Activated T-helper 2 cell treated with anti-CD3 and anti-CD28 coated beads, Interferon-gamma antibody, Interleukin-2, Interleukin-4, amounts not matched to agents 10 μg/mL and 5 μg/mL and 100 μg/mL, durations not matched to agents 14 hours and 24 hours and 36 hours (primary cell): ENCODE data around the gene NOP56. TPM values are rescaled to one million over a fixed set of nuclear protein-coding genes. Genes with fewer than 3 reads are reported as not detected.
A peak's percentile ranks its signal among the peaks of the same experiment; 100 is the strongest.

Source experiments
- DNase-seq: peaks from one replicate; pipeline ENCODE4 v3.0.0; 2021; ENCODE audit warnings: low spot score
- H3K27ac Mint-ChIP-seq: one replicate; pipeline ENCODE4 v1.8.0; 2021; ENCODE audit warnings: mixed read lengths
- H3K27me3 Mint-ChIP-seq: one replicate; pipeline ENCODE4 v1.8.0; 2021; ENCODE audit warnings: low read depth, mixed read lengths
- H3K36me3 Mint-ChIP-seq: one replicate; pipeline ENCODE4 v1.8.0; 2021; ENCODE audit warnings: low read depth, mixed read lengths
- H3K4me1 Mint-ChIP-seq: one replicate; pipeline ENCODE4 v1.8.0; 2021; ENCODE audit warnings: low read depth, mixed read lengths
- H3K4me3 Mint-ChIP-seq: one replicate; pipeline ENCODE4 v1.8.0; 2021; ENCODE audit warnings: low read depth, mild to moderate bottlenecking, moderate library complexity, mixed read lengths
- H3K9me3 Mint-ChIP-seq: one replicate; pipeline ENCODE4 v1.8.0; 2021; ENCODE audit warnings: mixed read lengths
- intact Hi-C: fragments of 100-400 bp; cut with micrococcal nuclease; formaldehyde crosslinking; loops from one replicate; pipeline ENCODE4 v1.15.1; 2023
- total RNA-seq: library from RNA; stranded (reverse); gene quantifications from 2 replicates; pipeline ENCODE4 v1.2.3, GENCODE V29; 2022

The NOP56 gene, protein sequence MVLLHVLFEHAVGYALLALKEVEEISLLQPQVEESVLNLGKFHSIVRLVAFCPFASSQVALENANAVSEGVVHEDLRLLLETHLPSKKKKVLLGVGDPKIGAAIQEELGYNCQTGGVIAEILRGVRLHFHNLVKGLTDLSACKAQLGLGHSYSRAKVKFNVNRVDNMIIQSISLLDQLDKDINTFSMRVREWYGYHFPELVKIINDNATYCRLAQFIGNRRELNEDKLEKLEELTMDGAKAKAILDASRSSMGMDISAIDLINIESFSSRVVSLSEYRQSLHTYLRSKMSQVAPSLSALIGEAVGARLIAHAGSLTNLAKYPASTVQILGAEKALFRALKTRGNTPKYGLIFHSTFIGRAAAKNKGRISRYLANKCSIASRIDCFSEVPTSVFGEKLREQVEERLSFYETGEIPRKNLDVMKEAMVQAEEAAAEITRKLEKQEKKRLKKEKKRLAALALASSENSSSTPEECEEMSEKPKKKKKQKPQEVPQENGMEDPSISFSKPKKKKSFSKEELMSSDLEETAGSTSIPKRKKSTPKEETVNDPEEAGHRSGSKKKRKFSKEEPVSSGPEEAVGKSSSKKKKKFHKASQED
- total RNA-seq = 693 and 705 TPM in 2 replicates

DNA sequence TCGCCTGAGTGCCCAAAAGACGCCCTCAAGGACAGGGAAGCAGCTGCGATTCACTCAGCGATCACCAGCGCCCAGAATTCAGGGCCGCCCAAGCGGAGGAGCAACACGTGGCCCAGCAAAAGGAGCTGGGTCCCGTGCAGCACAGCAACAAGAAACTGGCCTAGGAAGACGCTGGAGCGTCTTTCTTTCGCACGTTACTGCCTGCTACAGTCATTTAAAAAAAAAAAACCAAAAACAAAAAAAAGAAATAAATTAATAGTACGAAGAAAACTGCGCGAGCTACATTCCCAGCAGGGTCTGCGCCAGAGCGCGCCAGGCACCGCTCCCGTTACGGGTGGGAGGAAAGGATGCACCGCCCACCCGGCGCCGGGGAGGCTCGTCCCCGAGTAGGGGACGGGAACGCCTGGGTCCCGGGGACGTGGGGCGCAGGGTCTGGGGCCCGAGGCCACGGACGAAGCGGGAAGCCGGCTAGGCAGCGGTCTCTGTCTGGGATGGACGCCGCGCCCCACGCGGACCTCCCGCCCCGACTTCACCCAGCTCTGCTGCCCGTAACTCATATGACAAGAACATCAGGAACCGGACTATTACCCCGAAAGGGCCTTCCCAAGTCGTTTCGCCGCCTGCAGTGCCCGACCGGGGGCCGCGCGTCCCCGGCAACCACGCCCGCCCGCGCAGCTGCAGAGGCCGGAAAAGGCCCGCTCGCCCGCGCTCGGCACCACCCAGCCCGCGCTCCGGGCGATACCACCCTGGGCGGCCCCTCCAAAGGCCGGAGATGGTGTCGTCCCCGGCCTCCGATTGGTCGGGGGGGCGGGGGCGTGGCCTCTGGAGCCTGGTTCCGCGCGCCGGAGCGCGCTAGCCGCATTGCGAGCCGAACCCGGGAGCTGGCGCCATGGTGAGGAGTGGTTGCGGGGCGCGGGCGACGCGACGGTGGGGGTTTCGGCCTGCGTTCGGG lies at the start of gene NOP56:
TSS of gene NOP56 (plus strand) at position 861 of the 952 bp plus-strand sequence. CDS start at position 890, 29 bp downstream.
- DNase-seq = peak; percentile 92
- H3K4me3 Mint-ChIP-seq = peak within 1 kb of the TSS; percentile 89
- peaks cover 30% of the 10 kb centered on the region for H3K4me1 Mint-ChIP-seq
- no peaks in the 10 kb centered on the region for H3K9me3 Mint-ChIP-seq
- peak within 1 kb of the TSS; percentile 87 for H3K27ac Mint-ChIP-seq
- intact Hi-C loops = loop anchor here (1.0 to 5.0 kb wide), 3 partner anchors 12 to 180 kb away; partner anchors contain the start of genes IDH3B and SNRPB
- no peaks in the 10 kb centered on the region for H3K27me3 Mint-ChIP-seq
- H3K36me3 Mint-ChIP-seq = peaks cover 49% of the 10 kb centered on the region

DNA sequence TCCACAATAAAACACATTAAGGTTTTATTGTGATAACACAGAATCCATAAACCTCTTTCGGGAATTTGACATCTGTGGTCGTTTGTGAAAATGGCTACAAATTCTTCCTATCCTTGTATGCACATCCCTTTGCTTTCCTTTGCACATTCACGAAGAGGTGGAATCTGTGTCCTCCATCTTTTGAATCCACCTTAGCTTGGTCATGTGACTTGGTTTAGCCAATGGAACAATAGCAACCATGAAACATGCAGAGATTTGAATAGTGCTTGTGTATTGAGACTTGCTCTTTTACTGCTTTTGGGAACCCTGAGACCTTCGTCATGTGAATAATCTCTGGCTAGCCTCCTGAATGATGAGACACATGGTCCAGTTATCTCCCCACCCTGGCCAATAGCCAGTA lies 49.7 kb upstream of the NOP56 start:
- H3K4me3 Mint-ChIP-seq = no peak overlapping the region
- H3K27ac Mint-ChIP-seq = no peak overlapping the region
- intact Hi-C loops = no loop called here
- DNase-seq = no peak
- peaks cover 12% of the 10 kb centered on the region for H3K27me3 Mint-ChIP-seq
- peaks cover 14% of the 10 kb centered on the region for H3K9me3 Mint-ChIP-seq
- H3K4me1 Mint-ChIP-seq = no peaks in the 10 kb centered on the region
- no peaks in the 10 kb centered on the region for H3K36me3 Mint-ChIP-seq

DNA sequence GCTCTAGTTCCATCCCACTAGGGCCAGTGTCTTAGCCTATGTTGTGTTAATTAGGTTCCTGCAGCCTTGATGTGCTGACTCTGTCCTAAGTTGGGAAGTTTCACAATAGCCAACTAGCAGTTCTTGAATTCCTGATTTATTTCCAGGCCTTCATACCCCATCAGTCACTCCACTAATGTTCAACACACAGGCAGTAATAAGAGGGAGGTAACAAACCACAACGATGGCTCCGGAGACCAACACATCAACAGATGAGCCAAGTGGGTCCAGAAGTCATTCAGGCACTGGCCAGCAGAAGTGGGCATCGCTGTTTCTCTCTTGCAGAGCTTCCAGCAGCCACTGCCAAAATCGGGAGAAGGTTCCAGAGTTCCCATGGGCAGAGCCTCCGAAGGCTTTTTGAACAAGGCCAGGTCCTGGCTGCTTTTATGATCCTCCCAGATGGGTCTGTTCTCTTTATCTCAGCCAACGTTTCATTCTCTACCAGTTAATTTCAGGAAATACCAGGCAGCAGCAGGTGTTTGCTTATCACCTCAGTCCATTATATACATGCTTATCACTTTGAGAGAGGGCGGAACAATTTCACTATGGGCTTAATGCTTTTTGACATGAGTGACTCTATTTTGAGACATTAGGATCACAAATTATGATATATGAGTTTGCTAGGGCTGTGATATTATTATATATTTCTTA lies 48.5 kb upstream of the NOP56 start:
- peaks cover 7% of the 10 kb centered on the region for H3K27me3 Mint-ChIP-seq
- H3K36me3 Mint-ChIP-seq = no peaks in the 10 kb centered on the region
- peaks cover 14% of the 10 kb centered on the region for H3K9me3 Mint-ChIP-seq
- no peak overlapping the region for H3K27ac Mint-ChIP-seq
- H3K4me1 Mint-ChIP-seq = no peaks in the 10 kb centered on the region
- intact Hi-C loops = no loop called here
- no peak for DNase-seq
- no peak overlapping the region for H3K4me3 Mint-ChIP-seq

DNA sequence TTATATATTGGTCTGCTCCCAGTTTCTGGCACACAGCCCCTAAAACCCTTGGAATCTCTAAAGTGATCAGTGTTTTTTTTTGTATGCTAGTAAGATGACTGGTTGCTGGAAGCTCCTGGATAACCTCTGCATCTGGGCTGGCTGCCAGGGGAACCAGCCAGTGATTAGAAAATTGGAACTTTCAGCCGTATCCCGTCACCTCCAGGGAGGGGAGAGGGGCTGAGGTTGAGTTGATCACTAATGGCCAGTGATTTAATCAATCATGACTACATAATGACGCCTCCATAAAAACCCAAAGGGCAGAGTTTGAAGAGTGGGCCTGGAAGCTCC lies 48.0 kb upstream of the NOP56 start:
- Mint-ChIP-seq H3K36me3 (no peaks in the 10 kb centered on the region), H3K4me1 (no peaks in the 10 kb centered on the region), H3K27ac (no peak overlapping the region), H3K9me3 (peaks cover 14% of the 10 kb centered on the region), H3K27me3 (peaks cover 8% of the 10 kb centered on the region), H3K4me3 (no peak overlapping the region)
- intact Hi-C loops = no loop called here
- no peak for DNase-seq

DNA sequence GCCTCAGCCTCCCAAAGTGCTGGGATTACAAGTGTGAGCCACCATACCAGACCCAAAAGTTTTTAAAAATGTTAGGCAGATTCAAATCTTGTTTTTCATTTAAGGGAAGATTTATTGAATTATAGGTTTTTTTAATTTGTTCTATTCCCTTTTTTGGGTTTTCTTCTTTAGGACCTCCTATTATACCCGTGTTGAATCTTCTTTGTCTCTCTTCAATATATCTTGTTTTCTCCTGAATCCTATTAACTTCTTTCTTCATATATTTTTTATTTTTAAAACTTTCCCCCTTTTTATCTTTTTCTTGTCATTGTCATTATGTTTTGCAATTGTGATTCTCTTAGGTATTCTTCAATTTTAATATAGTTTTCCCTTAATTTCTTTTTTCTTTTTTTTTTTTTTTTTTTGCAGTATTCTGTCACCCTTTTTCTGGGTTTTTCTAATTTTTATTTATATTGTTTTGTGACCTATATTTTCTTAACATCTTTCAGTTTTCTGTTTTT lies 45.9 kb upstream of the NOP56 start:
- H3K27ac Mint-ChIP-seq = no peak overlapping the region
- peaks cover 5% of the 10 kb centered on the region for H3K27me3 Mint-ChIP-seq
- peaks cover 14% of the 10 kb centered on the region for H3K9me3 Mint-ChIP-seq
- intact Hi-C loops = no loop called here
- DNase-seq = no peak
- H3K4me1 Mint-ChIP-seq = no peaks in the 10 kb centered on the region
- no peak overlapping the region for H3K4me3 Mint-ChIP-seq
- H3K36me3 Mint-ChIP-seq = no peaks in the 10 kb centered on the region

DNA sequence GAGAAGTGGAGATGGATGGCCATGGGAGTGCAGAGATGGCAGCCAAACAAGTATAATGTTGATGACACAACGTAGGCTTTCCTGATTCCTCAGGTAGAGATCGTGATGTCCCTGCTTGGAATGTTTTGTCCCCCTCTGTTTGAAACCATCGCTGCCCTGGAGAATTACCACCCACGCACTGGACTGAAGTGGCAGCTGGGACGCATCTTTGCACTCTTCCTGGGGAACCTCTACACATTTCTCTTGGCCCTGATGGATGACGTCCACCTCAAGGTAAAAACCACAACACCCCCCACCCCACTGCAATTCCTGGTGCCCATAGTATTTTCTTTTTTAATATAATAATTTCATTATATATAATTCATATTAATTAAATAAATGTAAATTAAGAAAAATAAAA lies 42.1 kb upstream of the NOP56 start:
- no peak for DNase-seq
- H3K9me3 Mint-ChIP-seq = peaks cover 14% of the 10 kb centered on the region
- intact Hi-C loops = no loop called here
- no peak overlapping the region for H3K4me3 Mint-ChIP-seq
- H3K27me3 Mint-ChIP-seq = peaks cover 8% of the 10 kb centered on the region
- H3K4me1 Mint-ChIP-seq = no peaks in the 10 kb centered on the region
- no peaks in the 10 kb centered on the region for H3K36me3 Mint-ChIP-seq
- no peak overlapping the region for H3K27ac Mint-ChIP-seq

DNA sequence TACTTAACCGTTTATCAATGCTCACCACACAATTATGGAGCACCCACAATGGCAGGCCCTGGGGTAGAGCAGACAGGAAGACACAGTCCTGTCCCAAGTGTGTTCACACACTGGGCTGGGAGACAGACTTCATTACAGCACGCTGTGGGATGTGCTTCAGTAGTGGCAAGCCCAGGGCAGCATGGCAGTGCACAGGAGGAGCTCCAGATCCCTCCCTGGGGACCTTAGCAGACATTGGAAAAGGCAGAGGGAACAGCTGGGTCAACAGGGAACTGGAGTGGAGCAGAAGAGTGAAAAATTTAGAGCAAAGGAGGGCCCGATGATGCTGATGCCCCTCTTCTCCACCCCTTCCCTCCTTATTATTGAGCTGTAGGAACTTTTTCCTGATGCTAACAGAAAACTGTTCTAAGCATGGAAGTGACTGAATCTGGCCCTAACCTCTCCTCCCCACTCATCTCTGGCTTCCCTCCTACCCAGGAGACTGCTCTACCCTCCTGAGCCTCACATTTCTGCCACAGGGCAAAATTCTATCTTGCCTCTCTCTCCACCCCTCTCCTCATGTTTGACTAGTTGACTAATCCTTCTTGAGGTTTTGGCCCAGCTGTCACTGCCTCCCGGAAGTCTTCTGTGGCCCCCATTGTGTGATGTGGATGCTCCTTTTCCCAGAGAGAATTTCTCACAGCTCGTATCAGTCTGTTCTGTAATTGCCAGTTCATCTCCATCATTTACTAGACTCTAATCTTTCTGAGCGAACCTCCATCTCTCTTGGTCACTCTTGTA lies 41.3 kb upstream of the NOP56 start:
- DNase-seq = no peak
- Mint-ChIP-seq H3K36me3 (no peaks in the 10 kb centered on the region), H3K27me3 (peaks cover 12% of the 10 kb centered on the region), H3K27ac (no peak overlapping the region), H3K4me1 (no peaks in the 10 kb centered on the region), H3K9me3 (peaks cover 14% of the 10 kb centered on the region), H3K4me3 (no peak overlapping the region)
- intact Hi-C loops = no loop called here

DNA sequence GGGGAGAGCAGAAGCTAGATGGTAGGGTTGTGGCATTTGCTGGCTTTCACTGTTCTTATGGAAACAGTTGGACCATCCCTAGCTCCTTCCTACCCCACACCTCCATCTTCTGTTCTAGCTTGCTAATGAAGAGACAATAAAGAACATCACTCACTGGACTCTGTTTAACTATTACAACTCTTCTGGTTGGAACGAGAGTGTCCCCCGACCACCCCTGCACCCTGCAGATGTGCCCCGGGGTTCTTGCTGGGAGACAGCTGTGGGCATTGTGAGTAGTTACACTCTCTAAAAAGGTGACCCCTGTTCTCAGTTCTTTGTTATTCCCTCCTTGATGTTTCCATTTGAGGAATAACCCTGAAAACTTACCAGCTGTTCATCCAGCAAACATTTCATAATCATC lies 40.4 kb upstream of the NOP56 start:
- Mint-ChIP-seq H3K27ac (no peak overlapping the region), H3K9me3 (peaks cover 6% of the 10 kb centered on the region), H3K4me3 (no peak overlapping the region), H3K27me3 (peaks cover 14% of the 10 kb centered on the region), H3K36me3 (no peaks in the 10 kb centered on the region), H3K4me1 (no peaks in the 10 kb centered on the region)
- intact Hi-C loops = no loop called here
- no peak for DNase-seq

DNA sequence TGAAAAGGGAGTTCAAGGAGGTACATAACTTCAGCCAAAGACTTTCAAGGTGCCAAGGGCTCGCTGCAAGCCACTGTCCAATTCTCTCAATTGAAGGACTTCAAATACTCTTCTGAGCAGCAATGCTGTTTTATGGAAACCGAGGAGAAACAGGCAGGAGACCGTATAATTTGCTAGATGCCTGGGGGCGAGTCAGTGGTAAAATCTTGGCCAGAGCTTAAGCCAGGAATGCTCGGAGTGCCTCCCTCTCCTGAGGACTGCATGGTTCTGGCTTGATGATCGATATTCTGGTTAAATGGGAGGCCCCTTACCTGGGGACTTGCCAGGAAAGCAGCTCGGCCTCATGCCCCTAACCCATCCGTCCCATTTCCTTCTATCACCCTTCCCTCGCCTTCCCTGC lies 35.8 kb upstream of the NOP56 start:
- intact Hi-C loops = no loop called here
- peaks cover 18% of the 10 kb centered on the region for H3K27me3 Mint-ChIP-seq
- H3K36me3 Mint-ChIP-seq = no peaks in the 10 kb centered on the region
- peaks cover 4% of the 10 kb centered on the region for H3K4me1 Mint-ChIP-seq
- no peak overlapping the region for H3K4me3 Mint-ChIP-seq
- no peaks in the 10 kb centered on the region for H3K9me3 Mint-ChIP-seq
- no peak overlapping the region for H3K27ac Mint-ChIP-seq
- no peak for DNase-seq

DNA sequence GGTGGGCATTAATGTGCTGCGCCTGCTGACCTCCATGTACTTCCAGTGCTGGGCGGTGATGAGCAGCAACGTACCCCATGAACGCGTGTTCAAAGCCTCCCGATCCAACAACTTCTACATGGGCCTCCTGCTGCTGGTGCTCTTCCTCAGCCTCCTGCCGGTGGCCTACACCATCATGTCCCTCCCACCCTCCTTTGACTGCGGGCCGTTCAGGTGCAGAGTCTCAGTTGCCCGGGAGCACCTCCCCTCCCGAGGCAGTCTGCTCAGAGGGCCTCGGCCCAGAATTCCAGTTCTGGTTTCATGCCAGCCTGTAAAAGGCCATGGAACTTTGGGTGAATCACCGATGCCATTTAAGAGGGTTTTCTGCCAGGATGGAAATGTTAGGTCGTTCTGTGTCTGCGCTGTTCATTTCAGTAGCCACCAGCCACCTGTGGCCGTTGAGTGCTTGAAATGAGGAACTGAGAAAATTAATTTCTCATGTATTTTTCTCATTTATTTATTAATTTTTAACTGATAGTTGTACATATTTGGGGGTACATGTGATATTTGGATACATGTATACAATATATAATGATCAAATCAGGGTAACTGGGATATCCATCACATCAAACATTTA lies 35.2 kb upstream of the NOP56 start:
- intact Hi-C loops = no loop called here

DNA sequence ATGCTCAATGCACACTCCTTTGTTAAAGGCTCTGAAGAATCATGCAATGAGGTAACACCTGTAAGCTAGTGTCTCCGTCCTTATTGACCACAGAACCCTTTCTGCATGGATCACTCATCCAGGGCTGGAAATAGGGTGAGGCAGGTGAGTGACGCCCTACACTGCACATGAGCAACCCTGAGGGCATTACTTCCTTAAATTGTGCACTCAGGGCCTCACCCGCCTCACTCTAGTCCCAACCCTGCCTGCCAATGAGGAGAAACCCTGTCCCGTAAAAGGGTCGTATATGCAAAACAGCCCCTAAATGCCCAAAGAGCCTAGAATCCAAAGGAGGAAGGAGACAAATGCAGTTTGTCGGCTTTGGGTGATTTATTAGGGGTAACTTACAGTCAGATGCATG lies 33.6 kb upstream of the NOP56 start:
- DNase-seq = no peak
- intact Hi-C loops = no loop called here
- Mint-ChIP-seq H3K27ac (no peak overlapping the region), H3K4me1 (peaks cover 4% of the 10 kb centered on the region), H3K36me3 (no peaks in the 10 kb centered on the region), H3K27me3 (peaks cover 23% of the 10 kb centered on the region), H3K9me3 (no peaks in the 10 kb centered on the region), H3K4me3 (no peak overlapping the region)

More for the DNA sequence above, 35.2 kb upstream of the NOP56 start:
- Mint-ChIP-seq H3K9me3 (no peaks in the 10 kb centered on the region), H3K27me3 (peaks cover 18% of the 10 kb centered on the region), H3K27ac (no peak overlapping the region), H3K36me3 (no peaks in the 10 kb centered on the region), H3K4me3 (no peak overlapping the region), H3K4me1 (peaks cover 4% of the 10 kb centered on the region)
- no peak for DNase-seq
